AML-193 (cell line): Measurements from ENCODE around the gene SARS1.
"Not testable (repeated sequence)": the region's sequence is repeated elsewhere in the genome, so short reads cannot be mapped to it uniquely, and the experiment has no call there.

Experiments
- DNase-seq, 2 experiments: peaks; one replicate each; lab custom pipeline; 2025; lab: John Stamatoyannopoulos, UW

SARS1 gene

GRCh38 chr1:109213824-109214693 is at the start of gene SARS1:
SARS1 (plus strand) TSS chr1:109213918; CDS start chr1:109213993, 75 bp downstream.
- DNase-seq = peak; percentile 72 to 74

- DNase-seq = no peak
These were observed 49.2 kb upstream of the SARS1 start for GRCh38 chr1:109164538-109164937.

- no peak for DNase-seq
These were observed 46.7 kb upstream of the SARS1 start for GRCh38 chr1:109167001-109167506.

GRCh38 chr1:109170035-109170764 is 43.5 kb upstream of the SARS1 start:
- no peak for DNase-seq

- no peak for DNase-seq
These were observed 42.1 kb upstream of the SARS1 start for GRCh38 chr1:109171646-109172045.

- not testable (repeated sequence) for DNase-seq
These were observed 37.4 kb upstream of the SARS1 start for GRCh38 chr1:109176349-109176748.

- not testable (repeated sequence) for DNase-seq
These were observed 33.0 kb upstream of the SARS1 start for GRCh38 chr1:109180715-109181084.

- no peak for DNase-seq
These were observed 32.5 kb upstream of the SARS1 start for GRCh38 chr1:109181085-109181806.

GRCh38 chr1:109181807-109182163 is 31.9 kb upstream of the SARS1 start:
- no peak for DNase-seq

GRCh38 chr1:109183058-109183738 is 30.5 kb upstream of the SARS1 start:
- no peak for DNase-seq

GRCh38 chr1:109184687-109185086 is 29.0 kb upstream of the SARS1 start:
- no peak for DNase-seq

- no peak for DNase-seq
These were observed 28.4 kb upstream of the SARS1 start for GRCh38 chr1:109185357-109185756.

- DNase-seq = no peak
These were observed 27.6 kb upstream of the SARS1 start for GRCh38 chr1:109185990-109186732.

GRCh38 chr1:109186733-109187086 is 27.0 kb upstream of the SARS1 start:
- DNase-seq = no peak

- no peak for DNase-seq
These were observed 26.6 kb upstream of the SARS1 start for GRCh38 chr1:109187127-109187526.

GRCh38 chr1:109188200-109188599 is 25.5 kb upstream of the SARS1 start:
- DNase-seq = no peak

GRCh38 chr1:109188781-109189180 is 24.9 kb upstream of the SARS1 start:
- no peak for DNase-seq

GRCh38 chr1:109190189-109190588 is 23.5 kb upstream of the SARS1 start:
- DNase-seq = no peak

GRCh38 chr1:109191377-109191776 is 22.3 kb upstream of the SARS1 start:
- no peak for DNase-seq

- no peak for DNase-seq
These were observed 21.8 kb upstream of the SARS1 start for GRCh38 chr1:109191891-109192290.

- no peak for DNase-seq
These were observed 21.3 kb upstream of the SARS1 start for GRCh38 chr1:109192433-109192832.
